ENCODE measurements around the gene ZFP3. TPM values are rescaled to one million over a fixed set of nuclear protein-coding genes. Genes with fewer than 3 reads are reported as not detected.

ZFP3 gene
- total RNA-seq, 1 experiment from 2014 or later = 0.11 TPM

- H3K23ac ChIP-seq (ENCODE audit: insufficient read length, low read depth, low read length) = no peak overlapping the region
- no peak overlapping the region for H4K5ac ChIP-seq (ENCODE audit: insufficient read length, low read depth, low read length)
Measured at GRCh38 chr17:5080591-5080990, 2.3 kb downstream of the ZFP3 start.

More at GRCh38 chr17:5080591-5080990, 2.3 kb downstream of the ZFP3 start:
- peaks cover 15% of the 10 kb centered on the region for H3K27me3 Mint-ChIP-seq (ENCODE audit: low read depth)
- Histone ChIP-seq H3K18ac (ENCODE audit: insufficient read length, low read depth, low read length) (no peak overlapping the region), H3T11ph (ENCODE audit: low read length) (no peak overlapping the region), H2BK12ac (ENCODE audit: insufficient read length, low read depth, low read length) (no peak overlapping the region), H2BK120ac (ENCODE audit: low read depth, low read length, poor library complexity, severe bottlenecking) (no peak overlapping the region), H3K4me1 (ENCODE audit: insufficient read depth, low read length) (no peaks in the 10 kb centered on the region), H3K9ac (ENCODE audit: extremely low read depth, insufficient read length, low read length) (no peak overlapping the region), H2BK5ac (ENCODE audit: insufficient read length, low read length) (no peak overlapping the region), H3K4ac (ENCODE audit: low read depth, low read length) (no peak overlapping the region), H2BK15ac (ENCODE audit: low read depth, low read length) (no peak overlapping the region), H3K27me3 (ENCODE audit: insufficient read depth, low read length) (no peaks in the 10 kb centered on the region), H3K9me3 (ENCODE audit: control insufficient read depth, low read depth, low read length) (no peaks in the 10 kb centered on the region), H3K14ac (ENCODE audit: insufficient read depth, low read length) (no peak overlapping the region), H3K4me2 (ENCODE audit: insufficient read depth, insufficient read length, low read length) (no peak overlapping the region), H3K27ac (ENCODE audit: insufficient read length, low read depth, low read length) (no peak overlapping the region), H3K79me2 (ENCODE audit: insufficient read depth, low read length) (no peaks in the 10 kb centered on the region), H3K23me2 (ENCODE audit: insufficient read length, low read depth, low read length, poor library complexity, severe bottlenecking) (peaks cover 5% of the 10 kb centered on the region), H4K20me1 (ENCODE audit: control insufficient read depth, insufficient read depth, insufficient read length) (no peaks in the 10 kb centered on the region), H2BK20ac (ENCODE audit: low read depth, low read length, poor library complexity, severe bottlenecking) (no peak overlapping the region), H2AK5ac (ENCODE audit: insufficient read length, low read length) (no peak overlapping the region), H2AFZ (ENCODE audit: low read length) (no peak overlapping the region), H4K91ac (ENCODE audit: insufficient read length, low read depth, low read length) (no peak overlapping the region), H4K8ac (replicated peaks; ENCODE audit: insufficient read length, low read depth, low read length) (no peak overlapping the region), H3K79me1 (ENCODE audit: insufficient read depth, low read depth, low read length, poor library complexity, severe bottlenecking) (no peaks in the 10 kb centered on the region), H3K56ac (ENCODE audit: insufficient read length, low read depth, low read length) (no peak overlapping the region)
- no peak overlapping the region for H3K4me3 Mint-ChIP-seq
- H3K36me3 Mint-ChIP-seq (ENCODE audit: insufficient read depth in 1 of 3, low read depth in 3 of 3) = peaks cover 0 to 5% (median 0%) of the 10 kb centered on the region in 3 experiments; a peak in 3 of 7 replicates
- TF ChIP-seq CTCF (conservative IDR thresholded peaks at IDR 0.05) = no peak
- DNase-seq = no peak
- H3K4me1 Mint-ChIP-seq = peaks cover 5 to 6% of the 10 kb centered on the region in 2 experiments
- H3K27ac Mint-ChIP-seq = no peak overlapping the region
- no CpG with 5 or more reads among the region's 3 CpGs for whole genome bisulfite sequencing (ENCODE audit: extremely low coverage, insufficient read length, low lambda C conversion rate)
- peaks cover 11 to 16% of the 10 kb centered on the region in 2 experiments for H3K9me3 Mint-ChIP-seq

Measured in H9 (cell line).